OCI-M1 (cell line): Measurements from ENCODE around the gene MCM8.

Experiments used
- DNase-seq: peaks from one replicate; lab custom pipeline; 2025; lab: John Stamatoyannopoulos, UW

MCM8 gene

DNA sequence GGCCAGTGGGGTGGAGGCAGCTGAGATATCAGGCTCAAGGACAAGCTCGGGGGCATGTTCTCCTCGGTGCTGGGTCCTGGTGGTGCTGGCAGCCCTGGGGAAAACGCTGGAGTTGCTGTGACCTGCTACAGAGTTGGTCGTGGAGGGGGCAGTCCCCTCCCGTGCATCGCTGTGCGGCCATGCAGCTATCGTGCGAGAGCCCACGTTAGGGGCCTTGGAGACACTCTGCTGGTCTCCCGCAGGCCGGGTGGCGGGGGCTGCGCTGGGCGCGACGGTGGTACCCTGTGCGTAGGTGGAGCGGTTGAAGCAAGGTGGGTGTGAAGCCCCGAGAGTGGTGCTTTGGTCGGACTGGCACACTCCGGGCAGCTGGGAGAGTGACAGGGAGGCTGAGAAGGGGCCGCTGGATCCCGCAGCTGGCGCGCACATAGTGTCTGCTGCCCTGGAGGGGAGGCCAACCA lies 91.4 kb downstream of the MCM8 start:
- DNase-seq: no peak

- DNase-seq: peak; percentile 39
Measured at GRCh38 chr20:6044115-6044514, 93.7 kb downstream of the MCM8 start.

DNA sequence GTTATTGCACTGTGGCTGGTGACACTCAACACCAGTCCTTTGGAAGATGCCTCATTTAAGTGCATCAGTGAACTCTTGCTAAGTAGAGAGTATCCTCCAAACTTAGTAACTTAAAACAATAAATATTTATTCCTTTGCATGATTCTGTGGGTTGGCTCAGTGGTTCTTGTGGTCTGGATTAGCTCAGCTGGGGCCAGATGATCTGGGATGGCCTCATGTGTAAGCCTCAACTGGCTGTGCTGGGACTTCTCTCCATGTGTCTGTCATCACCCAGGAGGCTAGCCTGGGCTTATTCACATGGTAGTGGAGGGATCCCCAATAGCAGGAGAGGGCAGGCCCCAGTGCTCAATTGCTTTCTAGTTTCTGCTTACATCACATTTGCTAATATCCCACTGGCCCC lies 95.1 kb downstream of the MCM8 start:
- peak; percentile 41 for DNase-seq

GRCh38 chr20:6046432-6046831 lies 96.0 kb downstream of the MCM8 start:
- no peak for DNase-seq

DNA sequence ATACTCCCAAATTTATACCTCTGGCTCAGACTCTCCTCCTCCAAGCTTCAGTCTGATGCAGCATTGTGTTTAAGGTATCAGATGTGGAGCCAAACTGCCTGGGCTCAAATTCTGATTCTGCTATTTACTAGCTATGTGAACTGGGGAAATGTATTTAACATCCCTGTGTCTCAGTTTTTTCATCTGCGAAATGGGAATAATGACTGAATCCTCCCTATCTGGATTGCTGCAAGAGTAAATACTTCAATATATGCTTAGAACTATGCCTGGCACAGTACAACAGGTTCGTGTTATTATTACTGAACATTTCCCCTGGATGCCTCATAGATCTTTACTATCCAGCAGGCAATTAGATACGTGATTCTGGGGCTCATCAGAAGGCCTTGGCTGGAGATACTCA lies 97.9 kb downstream of the MCM8 start:
- no peak for DNase-seq
